GM12891 (cell line): ENCODE data around the gene TMEM255B.

Experiments
- DNase-seq: peaks from one replicate; pipeline ENCODE4 v3.0.0; 2011; ENCODE audit warnings: low spot score; ENCODE audit not compliant: insufficient read length
- FAIRE-seq: peaks from 2 replicates; lab custom pipeline; 2011; peaks lifted over from hg19 to GRCh38; lab: Jason Lieb, UNC
- PAX5 ChIP-seq: IDR thresholded peaks from 2 replicates; pipeline ENCODE4 v1.6.1; 2011; ENCODE audit warnings: low read length, moderate library complexity, mild to moderate bottlenecking; ENCODE audit not compliant: insufficient read depth, severe bottlenecking
- POLR2A ChIP-seq: IDR thresholded peaks from 2 replicates; pipeline ENCODE4 v1.6.1; 2011; ENCODE audit warnings: low read depth, low read length, control low read depth
- POLR2AphosphoS5 ChIP-seq: IDR thresholded peaks from 2 replicates; pipeline ENCODE4 v1.6.1; 2011; ENCODE audit warnings: low read depth, low read length, control low read depth
- POU2F2 ChIP-seq: IDR thresholded peaks from 2 replicates; pipeline ENCODE4 v1.6.1; 2011; ENCODE audit warnings: low read depth, mild to moderate bottlenecking, control low read depth, low read length, moderate library complexity
- SPI1 ChIP-seq: IDR thresholded peaks from 2 replicates; pipeline ENCODE4 v1.6.1; 2011; ENCODE audit warnings: low read depth, low read length, control low read depth
- TAF1 ChIP-seq: IDR thresholded peaks from 2 replicates; pipeline ENCODE4 v1.6.1; 2011; ENCODE audit warnings: low read depth, low read length, control low read depth

Gene TMEM255B

DNA sequence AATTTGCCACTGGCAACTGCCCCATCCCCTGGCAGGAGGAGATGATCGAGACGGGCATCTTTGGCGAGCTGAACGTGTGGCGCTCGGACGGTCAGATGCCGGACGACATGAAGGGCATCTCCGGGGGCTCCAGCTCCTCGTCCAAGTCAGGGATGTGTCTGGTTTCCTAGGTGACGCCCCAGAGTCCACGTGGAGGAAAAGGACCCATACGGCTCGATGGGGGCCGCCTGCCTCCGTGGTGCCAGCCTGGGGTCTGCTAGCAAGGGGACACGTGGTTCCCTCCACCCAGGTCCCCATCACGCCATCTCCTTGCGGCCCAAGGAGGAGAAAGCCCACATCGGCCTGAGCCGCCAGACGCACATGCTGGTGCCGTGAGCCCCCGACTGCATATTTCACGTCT, 23.8 kb upstream of the TMEM255B start:
- TF ChIP-seq POLR2AphosphoS5 (no peak), SPI1 (no peak), POU2F2 (no peak), POLR2A (no peak), PAX5 (no peak), TAF1 (no peak)
- FAIRE-seq (no peak), DNase-seq (no peak)

DNA sequence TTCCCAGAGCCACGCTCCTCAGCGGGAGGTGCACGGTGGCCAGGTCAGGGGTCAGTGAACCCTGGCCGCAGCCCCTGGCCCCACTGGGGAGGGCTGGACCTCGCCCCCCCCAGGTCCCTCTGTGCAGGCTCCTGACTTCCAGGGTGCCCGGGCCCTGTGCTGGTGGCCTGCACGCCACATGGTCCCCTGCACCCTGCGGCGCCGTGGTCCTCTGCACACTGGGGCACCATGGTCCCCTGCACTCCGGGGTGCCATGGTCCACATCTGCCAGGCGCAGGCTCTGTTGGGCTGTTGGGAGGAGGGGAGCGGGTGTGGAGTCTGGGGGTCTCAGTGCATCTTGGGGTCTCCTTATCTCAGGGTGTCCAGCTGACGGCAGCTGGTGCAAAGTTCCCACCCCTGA, 23.3 kb upstream of the TMEM255B start:
- DNase-seq (no peak), FAIRE-seq (no peak)
- TF ChIP-seq PAX5 = no peak

DNA sequence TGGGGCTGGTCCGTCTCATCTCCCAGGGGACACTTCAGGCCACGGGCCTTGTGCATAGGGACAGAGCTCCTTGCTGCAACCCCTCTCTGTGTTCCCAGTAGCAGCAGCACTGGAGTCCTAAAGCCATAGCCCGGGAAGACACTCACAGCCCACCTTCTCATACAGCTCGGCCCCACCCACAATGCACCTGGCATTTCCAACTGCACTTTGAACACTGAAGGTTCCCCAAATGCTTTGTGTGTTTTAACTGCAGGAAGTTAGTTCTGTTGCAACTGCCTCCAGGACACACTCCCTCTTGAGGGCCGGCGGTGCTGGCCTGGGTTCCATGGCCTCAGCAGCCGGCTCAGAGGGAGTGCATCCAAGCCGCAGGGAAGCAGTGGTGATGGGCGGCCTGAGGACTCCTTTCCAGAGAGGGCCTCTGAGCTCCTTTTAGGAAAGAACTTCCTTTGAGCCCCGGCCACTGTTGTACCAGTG, 22.7 kb upstream of the TMEM255B start:
- DNase-seq = no peak
- no peak for FAIRE-seq
- TF ChIP-seq TAF1 (no peak), SPI1 (no peak), PAX5 (no peak), POLR2AphosphoS5 (no peak)

DNA sequence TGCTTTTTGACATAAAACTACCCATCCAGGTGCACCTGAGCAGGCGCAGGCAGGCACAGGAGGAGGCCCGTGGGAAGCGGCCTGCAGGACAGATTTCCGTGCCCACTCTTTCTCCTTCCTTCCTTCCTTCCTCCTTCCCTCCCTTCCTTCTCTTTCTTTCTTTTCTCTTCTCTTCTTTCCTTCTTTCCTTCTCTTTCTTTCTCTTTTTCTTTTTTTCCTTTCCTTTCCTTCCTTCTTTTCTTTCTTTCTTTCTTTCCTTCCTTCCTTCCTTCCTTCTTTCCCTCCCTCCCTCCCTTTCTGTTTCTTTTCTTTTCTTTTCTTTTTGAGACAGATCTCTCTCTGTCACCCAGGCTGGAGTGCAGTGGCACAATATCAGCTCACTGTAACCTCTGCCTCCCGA, 21.2 kb upstream of the TMEM255B start:
- FAIRE-seq (no peak), DNase-seq (no peak)
- TF ChIP-seq SPI1 (no peak), POU2F2 (no peak), TAF1 (no peak), PAX5 (no peak), POLR2AphosphoS5 (no peak), POLR2A (no peak)

DNA sequence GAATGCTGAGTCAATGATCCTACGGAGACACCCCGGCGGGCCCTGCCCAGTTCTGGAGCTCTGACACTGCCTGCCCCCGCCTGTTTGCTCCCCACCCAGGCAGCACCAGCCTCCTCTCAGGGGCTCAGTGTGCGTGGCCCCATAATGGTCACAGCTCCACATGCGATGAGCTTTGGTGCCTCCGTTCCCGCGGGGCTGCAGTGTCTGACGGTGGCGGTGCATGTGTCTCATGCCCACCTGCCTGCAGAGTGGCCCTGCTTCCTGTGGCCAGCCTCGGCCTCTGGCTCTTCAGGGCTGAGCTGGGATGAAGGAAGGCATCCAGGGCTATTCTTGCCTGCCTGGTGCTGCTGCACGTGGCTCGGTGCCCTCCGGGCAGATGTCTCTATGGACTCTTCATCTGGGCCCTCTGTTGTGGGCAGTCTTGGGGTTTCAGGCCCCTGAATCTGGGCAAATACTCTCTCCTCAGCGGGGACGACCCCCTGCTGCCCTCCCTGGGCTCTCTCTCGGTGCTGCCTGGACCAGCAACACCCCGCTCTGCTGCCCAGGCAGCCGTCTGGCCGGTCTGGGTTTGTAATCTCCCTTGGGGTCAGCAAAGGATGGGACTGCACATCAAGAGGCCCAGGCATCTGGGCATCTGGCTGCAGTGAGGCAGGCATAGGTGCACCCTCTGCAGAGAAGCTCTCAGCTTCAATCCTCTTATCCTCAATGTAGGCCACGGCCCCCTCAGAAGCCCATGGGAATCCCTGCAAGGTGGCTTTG, 19.3 kb upstream of the TMEM255B start:
- FAIRE-seq = no peak
- DNase-seq = no peak
- no peak for TF ChIP-seq POLR2AphosphoS5
- no peak for TF ChIP-seq TAF1
- no peak for TF ChIP-seq PAX5
- TF ChIP-seq POLR2A = no peak
- no peak for TF ChIP-seq POU2F2
- TF ChIP-seq SPI1 = no peak

DNA sequence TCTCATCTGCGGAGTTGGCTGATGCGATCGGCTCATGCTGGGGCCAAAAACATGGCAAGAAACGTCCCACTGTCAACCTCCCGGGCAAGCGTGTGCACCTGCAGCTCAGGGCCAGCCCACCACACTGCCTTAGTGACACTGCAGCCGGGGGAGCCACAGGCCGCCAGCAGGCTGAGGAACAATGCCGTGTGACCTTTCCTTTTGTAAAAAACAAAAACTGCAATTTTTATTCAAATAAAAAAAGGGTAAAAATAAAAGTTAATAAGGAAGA, 18.8 kb upstream of the TMEM255B start:
- FAIRE-seq (no peak), DNase-seq (no peak)
- TF ChIP-seq POLR2A = no peak

DNA sequence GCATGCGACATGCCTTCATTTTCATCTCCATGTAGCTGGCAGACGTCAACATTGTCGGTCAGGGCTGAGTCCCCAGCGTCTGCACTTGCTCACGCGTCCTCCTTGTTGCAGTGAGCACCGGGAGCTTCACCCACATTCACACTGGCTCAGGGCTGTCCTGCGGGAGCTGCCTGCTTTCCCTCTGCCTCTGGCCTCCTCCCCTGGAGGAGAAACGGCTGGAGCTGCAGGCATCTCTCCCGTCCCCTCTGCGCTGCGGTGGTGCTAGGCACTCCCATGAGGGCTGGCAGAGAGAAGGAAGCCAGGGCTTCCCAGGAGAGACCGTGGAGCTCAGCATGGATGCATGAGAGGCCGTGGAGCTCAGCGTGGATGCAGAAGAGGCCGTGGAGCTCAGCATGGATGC, 18.4 kb upstream of the TMEM255B start:
- DNase-seq (no peak), FAIRE-seq (no peak)
- TF ChIP-seq POLR2A (no peak), SPI1 (no peak), POLR2AphosphoS5 (no peak), TAF1 (no peak), PAX5 (no peak), POU2F2 (no peak)

DNA sequence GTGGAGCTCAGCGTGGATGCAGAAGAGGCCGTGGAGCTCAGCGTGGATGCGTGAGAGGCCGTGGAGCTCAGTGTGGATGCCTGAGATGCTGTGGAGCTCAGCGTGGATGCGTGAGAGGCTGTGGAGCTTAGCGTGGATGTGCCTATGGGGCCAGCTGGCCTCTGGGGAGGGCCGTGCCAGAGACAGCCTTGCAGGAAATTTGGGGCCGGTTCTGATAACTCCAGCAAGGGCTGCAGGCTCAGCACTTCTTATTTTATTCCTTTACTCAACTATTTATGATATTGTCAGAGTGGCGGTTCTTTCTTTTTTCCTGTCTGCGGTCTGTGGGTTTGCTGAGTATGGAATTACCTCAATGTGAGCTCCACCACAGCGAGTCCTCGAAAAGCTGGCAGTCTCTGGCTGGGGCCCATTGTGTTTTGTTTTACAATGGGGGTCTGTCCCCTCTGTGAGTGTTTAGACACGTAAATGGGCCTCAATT, 17.8 kb upstream of the TMEM255B start:
- DNase-seq = no peak
- FAIRE-seq = no peak

DNA sequence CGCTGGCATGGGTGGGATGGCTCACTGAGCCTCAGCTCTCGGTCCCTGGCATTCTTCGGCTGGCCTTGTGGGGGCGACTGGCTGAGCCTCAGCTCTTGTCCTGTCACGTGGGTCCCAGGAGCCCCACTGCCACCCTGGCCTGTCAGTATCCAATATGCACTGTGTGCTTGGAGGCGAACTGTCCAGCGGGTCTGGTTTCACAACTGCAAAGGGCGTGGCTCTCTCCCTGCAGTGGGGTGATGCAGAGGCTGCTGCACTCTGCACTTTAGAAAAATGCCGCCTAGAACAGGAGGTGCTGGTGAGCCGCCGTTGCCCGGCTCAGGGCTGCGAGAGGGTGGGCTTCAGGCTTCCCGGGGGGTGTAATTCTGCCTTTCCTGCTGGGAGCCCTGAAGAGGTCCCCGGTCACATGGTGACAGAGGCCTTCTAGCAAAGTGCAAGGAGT, 17.0 kb upstream of the TMEM255B start:
- no peak for FAIRE-seq
- TF ChIP-seq SPI1 (no peak), POLR2AphosphoS5 (no peak), POU2F2 (no peak), PAX5 (no peak), POLR2A (no peak), TAF1 (no peak)
- no peak for DNase-seq

More for the DNA sequence above, 17.8 kb upstream of the TMEM255B start:
- no peak for TF ChIP-seq POLR2A
- no peak for TF ChIP-seq POU2F2
- TF ChIP-seq TAF1 = no peak
- no peak for TF ChIP-seq POLR2AphosphoS5
- no peak for TF ChIP-seq PAX5
- TF ChIP-seq SPI1 = no peak

DNA sequence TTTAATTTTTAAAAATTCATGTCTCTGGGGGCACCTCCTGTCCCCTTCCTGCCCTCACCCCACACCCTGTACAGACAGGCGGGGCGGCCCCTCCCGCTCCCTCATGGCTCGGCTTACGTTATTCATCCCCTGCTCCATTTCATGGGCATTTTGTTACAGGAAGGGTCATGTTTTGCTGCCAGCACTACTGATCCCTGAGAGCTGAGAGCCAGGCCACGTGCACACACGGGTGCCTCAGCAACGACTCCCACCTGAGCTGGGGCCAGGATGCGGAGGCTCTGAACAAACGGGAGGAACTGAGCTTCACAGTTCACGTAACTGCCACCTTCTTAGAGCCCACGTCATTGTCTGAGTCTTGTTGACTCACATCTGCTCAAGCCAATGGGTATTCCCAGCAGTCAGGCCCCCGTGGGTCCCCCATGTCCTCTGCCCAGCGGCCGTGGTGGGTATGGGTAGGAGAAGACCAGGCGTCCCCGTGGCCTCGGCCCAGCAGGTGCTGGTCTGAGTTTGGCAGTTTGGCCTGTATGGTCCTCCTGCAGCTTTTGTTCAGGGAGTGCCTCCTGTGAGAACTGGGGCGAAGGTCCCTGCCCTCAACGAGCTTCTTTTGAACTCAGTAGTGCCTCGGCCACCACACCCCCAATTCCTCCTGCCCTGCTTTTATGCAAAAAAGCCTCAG, 16.4 kb upstream of the TMEM255B start:
- TF ChIP-seq POLR2A = no peak
- FAIRE-seq (no peak), DNase-seq (no peak)
